ENCODE results near the gene COMTD1. TPM values are rescaled to one million over a fixed set of nuclear protein-coding genes. Genes with fewer than 3 reads are reported as not detected.

COMTD1 gene
- total and polyA plus RNA-seq, 2 of the 4 experiments (the other 2 are of a cell fraction): 1.6 to 6.4 TPM

- no peak for TF ChIP-seq FOS (IDR thresholded peaks at IDR 0.05; ENCODE audit: low read depth, low read length)
Measured at GRCh38 chr10:75239096-75239790, 3.5 kb upstream of the COMTD1 start (continued).

DNA sequence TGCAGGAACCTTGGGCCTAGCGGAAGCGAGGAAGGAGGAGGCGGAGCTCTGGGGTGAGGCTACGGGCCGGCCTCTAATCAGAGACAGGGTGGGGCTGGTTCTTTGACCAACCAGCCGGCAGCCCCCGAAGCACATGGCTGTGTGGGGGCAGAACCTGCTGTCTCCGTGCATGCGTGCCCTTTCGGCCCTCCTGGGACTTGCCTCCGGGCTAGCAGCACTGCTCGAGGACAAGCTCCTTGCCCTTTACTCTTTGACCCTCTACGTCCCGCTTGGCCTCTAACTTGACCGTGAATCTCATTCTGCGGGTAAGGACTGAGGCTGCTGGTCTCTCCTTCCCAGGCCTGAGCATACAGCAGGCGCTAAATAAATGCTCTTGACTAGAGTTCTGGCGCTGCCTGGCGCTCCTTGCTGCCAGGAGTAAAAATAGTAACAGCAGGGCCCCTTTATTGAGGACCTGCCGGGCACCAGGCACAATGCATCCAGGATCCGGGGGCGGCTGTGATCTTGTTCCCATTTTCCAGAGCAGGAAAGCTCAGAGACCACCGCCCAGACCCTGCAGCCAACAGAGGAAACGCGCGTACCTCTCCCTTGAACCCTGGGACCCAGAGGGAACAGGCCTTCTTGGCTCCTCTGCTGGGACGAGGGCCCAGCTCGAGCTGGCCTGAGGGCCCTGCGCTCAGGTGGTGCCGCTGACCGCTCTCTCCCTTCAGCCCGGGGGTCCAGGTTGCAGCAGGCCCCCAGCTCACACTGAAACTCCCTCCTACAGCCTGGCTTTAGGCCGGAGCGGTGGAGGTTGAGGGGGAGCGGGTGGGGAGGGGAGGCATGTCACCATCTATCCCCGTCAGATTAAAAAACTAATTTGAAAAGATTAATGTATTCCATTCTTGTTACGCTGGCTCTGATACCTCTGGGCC lies 2.7 kb upstream of the COMTD1 start:
- H2BK15ac ChIP-seq (ENCODE audit: low read depth, low read length): no peak overlapping the region
- peaks cover 4% of the 10 kb centered on the region; the same call in 1 of the 2 replicates for H3K9me1 ChIP-seq (ENCODE audit: insufficient read depth, low read length)
- in situ Hi-C loops (cut with MboI; ENCODE audit: low sequenced_read_pairs): loop anchor here (10.0 kb wide), 2 partner anchors 214 to 994 kb away; no protein-coding TSS in a partner anchor
- no peak overlapping the region for H2AK9ac ChIP-seq (replicated peaks; ENCODE audit: low read depth, low read length, poor library complexity)
- ChIA-PET POLR2A (ENCODE audit: unreplicated experiment) (no interaction called here), CTCF (no interaction called here)
- H2BK20ac ChIP-seq (ENCODE audit: low read depth, low read length): no peak overlapping the region
- ATAC-seq (ENCODE audit: low read depth) (no peak), DNase-seq (no peak)
- no TSS peak for BruUV-seq (replicated peaks)
- no peak overlapping the region for H3K9ac ChIP-seq (ENCODE audit: low read depth, low read length)
- H3K14ac ChIP-seq (replicated peaks; ENCODE audit: low read depth, low read length): no peak overlapping the region
- 92% methylated on average over 15 of the region's 37 CpGs; no CpG with 5 or more reads in 1 of the 2 experiments for WGBS, 2 experiments (ENCODE audit: extremely low coverage in 2 of 2, insufficient read length in 1 of 2)
- no peak overlapping the region for H2AK5ac ChIP-seq (ENCODE audit: low read depth, low read length)
- H3K23ac ChIP-seq (ENCODE audit: low read depth, low read length): no peak overlapping the region
- peaks cover 0 to 6% of the 10 kb centered on the region in 2 experiments; a peak in 2 of 4 replicates for H3K79me1 ChIP-seq (ENCODE audit: low read depth in 1 of 2, low read length in 2 of 2)
- peaks cover 6% of the 10 kb centered on the region for H4K20me1 ChIP-seq (ENCODE audit: insufficient read depth, low read length)
- H2BK5ac ChIP-seq (ENCODE audit: low read depth, low read length, poor library complexity, severe bottlenecking): no peak overlapping the region
- H4K8ac ChIP-seq (ENCODE audit: low read depth in 2 of 2, low read length in 2 of 2): no peak overlapping the region
- peaks cover under 1% of the 10 kb centered on the region; the same call in 1 of the 2 replicates for H3K36me3 ChIP-seq (ENCODE audit: control insufficient read depth, insufficient read depth, low read length)
- no peak overlapping the region for H4K91ac ChIP-seq (ENCODE audit: insufficient read depth, low read depth, low read length)
- intact Hi-C loops (cut with micrococcal nuclease): loop anchor here (5.0 to 10.0 kb wide), 6 partner anchors 64 to 1094 kb away; partner anchors contain the start of gene KAT6B
- no peak overlapping the region for H3K4me3 ChIP-seq (ENCODE audit: insufficient read depth, low read depth, low read length)
- H4K5ac ChIP-seq (ENCODE audit: low read depth, low read length): no peak overlapping the region
- H3K9me3 ChIP-seq (ENCODE audit: control insufficient read depth, insufficient read depth, low read length): no peaks in the 10 kb centered on the region; the same call in 1 of the 2 replicates
- no peak for TF ChIP-seq POLR2A (IDR thresholded peaks at IDR 0.05; ENCODE audit: low read depth, low read length)
- TF ChIP-seq USF2 (IDR thresholded peaks at IDR 0.05; ENCODE audit: low read depth, low read length): no peak
- no peak for TF ChIP-seq BHLHE40 (IDR thresholded peaks at IDR 0.05; ENCODE audit: low read depth, low read length)
- no peak overlapping the region for H2AFZ ChIP-seq (replicated peaks; ENCODE audit: low read length, poor library complexity)
- H2BK120ac ChIP-seq (ENCODE audit: low read depth, low read length): no peak overlapping the region
- peaks cover 10% of the 10 kb centered on the region for H3K4me1 ChIP-seq (ENCODE audit: control insufficient read depth, insufficient read depth, low read length)
- H3K4me2 ChIP-seq (ENCODE audit: low read depth, low read length): no peak overlapping the region
- H3K18ac ChIP-seq (ENCODE audit: low read depth, low read length): no peak overlapping the region
- no peaks in the 10 kb centered on the region for H3K27me3 ChIP-seq (ENCODE audit: control insufficient read depth, insufficient read depth, low read length)
- no peak overlapping the region for H3K56ac ChIP-seq (ENCODE audit: extremely low read depth, insufficient read depth, low read length)
- dilution Hi-C loops (cut with HindIII; ENCODE audit: low sequenced_read_pairs, unreplicated experiment): no loop called here
- no peak overlapping the region for H3K27ac ChIP-seq (ENCODE audit: insufficient read depth, low read length)
- H3K4ac ChIP-seq (ENCODE audit: low read depth, low read length): no peak overlapping the region

Data from IMR-90 (cell line).